GM23338 (cell line): Measurements from ENCODE around the gene VPS37C. TPM values are rescaled to one million over a fixed set of nuclear protein-coding genes. Genes with fewer than 3 reads are reported as not detected.
A peak's percentile ranks its signal among the peaks of the same experiment; 100 is the strongest.

Experiments
- ATAC-seq: fragments of 200-7000 bp; cut with Tn5 transposase; 3 replicates; pipeline ENCODE4 v1.9.1; 2020
- DNase-seq: peaks from one replicate; pipeline ENCODE4 v3.0.0-alpha.2; 2015; ENCODE audit warnings: low spot score
- H2AFZ ChIP-seq: fragments of 200-600 bp; sonication (generic); 2 replicates; pipeline ENCODE4 v1.8.0; 2016; ENCODE audit warnings: antibody characterized with exemption, mild to moderate bottlenecking, moderate library complexity
- H3F3A ChIP-seq: fragments of 200-600 bp; sonication (generic); replicated peaks from 2 replicates; pipeline ENCODE4 v1.8.0; 2017; ENCODE audit warnings: antibody characterized with exemption, mixed run types, low read depth
- H3K27ac ChIP-seq: fragments of 200-600 bp; sonication (generic); 2 replicates; pipeline ENCODE4 v1.6.1; 2016; ENCODE audit warnings: low read depth
- H3K27me3 ChIP-seq: fragments of 200-600 bp; sonication (generic); 2 replicates; pipeline ENCODE4 v1.8.0; 2016; ENCODE audit warnings: mild to moderate bottlenecking, mixed run types, moderate library complexity; ENCODE audit not compliant: insufficient read depth
- H3K36me3 ChIP-seq: fragments of 200-600 bp; sonication (generic); 2 replicates; pipeline ENCODE4 v1.8.0; 2016; ENCODE audit warnings: mild to moderate bottlenecking; ENCODE audit not compliant: insufficient read depth
- H3K4me1 ChIP-seq: fragments of 200-600 bp; sonication (generic); 2 replicates; pipeline ENCODE4 v1.8.0; 2016; ENCODE audit warnings: mild to moderate bottlenecking, moderate library complexity; ENCODE audit not compliant: insufficient read depth
- H3K4me2 ChIP-seq: fragments of 200-600 bp; sonication (generic); 2 replicates; pipeline ENCODE4 v1.7.1; 2017; ENCODE audit warnings: mixed run types
- H3K4me3 ChIP-seq: fragments of 200-600 bp; sonication (generic); 2 replicates; pipeline ENCODE4 v1.6.1; 2016; ENCODE audit warnings: mixed run types
- H3K79me2 ChIP-seq: fragments of 200-600 bp; sonication (generic); replicated peaks from 2 replicates; pipeline ENCODE4 v1.8.0; 2017; ENCODE audit warnings: mild to moderate bottlenecking; ENCODE audit not compliant: insufficient read depth
- H3K9me2 ChIP-seq: fragments of 200-600 bp; sonication (generic); 2 replicates; pipeline ENCODE4 v1.8.0; 2017; ENCODE audit not compliant: insufficient read depth
- H4K20me1 ChIP-seq: fragments of 200-600 bp; sonication (generic); replicated peaks from 2 replicates; pipeline ENCODE4 v1.8.0; 2017; ENCODE audit warnings: mild to moderate bottlenecking; ENCODE audit not compliant: insufficient read depth
- H3K27ac Mint-ChIP-seq: 2 replicates; pipeline ENCODE4 v1.8.0; 2020; ENCODE audit warnings: inconsistent platforms, mild to moderate bottlenecking, moderate library complexity, mixed read lengths
- H3K27me3 Mint-ChIP-seq: 3 replicates; pipeline ENCODE4 v1.8.0; 2022; ENCODE audit warnings: low read depth, mild to moderate bottlenecking, moderate library complexity, mixed read lengths, inconsistent platforms; ENCODE audit not compliant: insufficient read depth, poor library complexity
- H3K36me3 Mint-ChIP-seq: 3 replicates; pipeline ENCODE4 v1.8.0; 2021; ENCODE audit warnings: low read depth, mild to moderate bottlenecking, inconsistent platforms, moderate library complexity, mixed read lengths
- H3K4me1 Mint-ChIP-seq: 3 replicates; pipeline ENCODE4 v1.8.0; 2020; ENCODE audit warnings: mild to moderate bottlenecking, inconsistent platforms, mixed read lengths
- H3K4me3 Mint-ChIP-seq: 3 replicates; pipeline ENCODE4 v1.8.0; 2021; ENCODE audit warnings: moderate library complexity, mild to moderate bottlenecking, inconsistent platforms, mixed read lengths
- H3K9me3 Mint-ChIP-seq: 3 replicates; pipeline ENCODE4 v1.8.0; 2020; ENCODE audit warnings: moderate library complexity, mild to moderate bottlenecking, inconsistent platforms, mixed read lengths
- CREB1 ChIP-seq: fragments of 250-450 bp; sonication (Bioruptor Pico); IDR thresholded peaks from 2 replicates; pipeline ENCODE4 v1.5.0; 2020; ENCODE audit warnings: low read depth, mild to moderate bottlenecking, moderate library complexity
- EZH2 ChIP-seq: fragments of 200-600 bp; sonication (generic); IDR thresholded peaks from one replicate; pipeline ENCODE4 v1.8.0; 2017; ENCODE audit warnings: antibody characterized with exemption, mild to moderate bottlenecking, low read depth; ENCODE audit not compliant: unreplicated experiment
- EZH2phosphoT487 ChIP-seq: fragments of 200-600 bp; sonication (generic); IDR thresholded peaks from one replicate; pipeline ENCODE4 v1.8.1; 2018; ENCODE audit warnings: antibody characterized with exemption; ENCODE audit not compliant: unreplicated experiment
- JUNB ChIP-seq: IDR thresholded peaks from one replicate; pipeline ENCODE4 v1.6.1; 2016; ENCODE audit warnings: antibody characterized with exemption; ENCODE audit not compliant: unreplicated experiment
- NANOG ChIP-seq: IDR thresholded peaks from 2 replicates; pipeline ENCODE4 v1.6.1; 2016; ENCODE audit warnings: antibody characterized with exemption, borderline replicate concordance
- POLR2AphosphoS5 ChIP-seq: IDR thresholded peaks from 2 replicates; pipeline ENCODE4 v1.6.1; 2016; ENCODE audit warnings: antibody characterized with exemption, low read depth
- STAT1 ChIP-seq: IDR thresholded peaks from one replicate; pipeline ENCODE4 v1.6.1; 2016; ENCODE audit warnings: antibody characterized with exemption; ENCODE audit not compliant: unreplicated experiment
- ZNF114 ChIP-seq: fragments of 250-450 bp; sonication (Bioruptor Pico); IDR thresholded peaks from 2 replicates; pipeline ENCODE4 v1.5.0; 2020; ENCODE audit warnings: mild to moderate bottlenecking, moderate library complexity
- ZNF331 ChIP-seq: fragments of 250-450 bp; sonication (Bioruptor Pico); IDR thresholded peaks from 2 replicates; pipeline ENCODE4 v1.5.0; 2020; ENCODE audit warnings: low read depth, mild to moderate bottlenecking, moderate library complexity
- polyA plus RNA-seq: library from polyadenylated mRNA; unstranded; fragments of >200 nt; fragmentation: Nextera tagmentation; extraction: Ambion mirVana; gene quantifications from 2 replicates; pipeline ENCODE4 v1.2.1, GENCODE V29; 2016
- total RNA-seq: library from RNA; depleted of rRNA; stranded (reverse); fragments of >200 nt; shearing (Covaris generic); gene quantifications from 2 replicates; pipeline ENCODE4 v1.2.3, GENCODE V29; 2014
- TF ChIP-seq, protein P1 (sequence below): IDR thresholded peaks from 2 replicates; pipeline ENCODE4 v1.6.1; 2016; ENCODE audit warnings: antibody characterized with exemption
- TF ChIP-seq, protein P2 (sequence below): fragments of 250-450 bp; sonication (Bioruptor Pico); IDR thresholded peaks from 2 replicates; pipeline ENCODE4 v1.5.0; 2020; ENCODE audit warnings: mild to moderate bottlenecking, moderate library complexity
- TF ChIP-seq, protein P3 (sequence below): IDR thresholded peaks from one replicate; pipeline ENCODE4 v1.6.1; 2018; ENCODE audit warnings: antibody characterized with exemption; ENCODE audit not compliant: unreplicated experiment
- TF ChIP-seq, protein P4 (sequence below), 2 experiments: fragments of 200-600 bp in 1 of 2; sonication (generic) in 1 of 2; conservative IDR thresholded peaks; 2 replicates each; pipeline versions ENCODE4 v1.5.1 to v1.6.1; 2016 to 2017; ENCODE audit warnings: antibody characterized with exemption in 2 of 2, low read depth in 2 of 2, mild to moderate bottlenecking in 2 of 2, moderate library complexity in 1 of 2

Gene VPS37C
- total and polyA plus RNA-seq, 2 experiments from 2014 or later = 8.8 to 19.4 TPM

DNA sequence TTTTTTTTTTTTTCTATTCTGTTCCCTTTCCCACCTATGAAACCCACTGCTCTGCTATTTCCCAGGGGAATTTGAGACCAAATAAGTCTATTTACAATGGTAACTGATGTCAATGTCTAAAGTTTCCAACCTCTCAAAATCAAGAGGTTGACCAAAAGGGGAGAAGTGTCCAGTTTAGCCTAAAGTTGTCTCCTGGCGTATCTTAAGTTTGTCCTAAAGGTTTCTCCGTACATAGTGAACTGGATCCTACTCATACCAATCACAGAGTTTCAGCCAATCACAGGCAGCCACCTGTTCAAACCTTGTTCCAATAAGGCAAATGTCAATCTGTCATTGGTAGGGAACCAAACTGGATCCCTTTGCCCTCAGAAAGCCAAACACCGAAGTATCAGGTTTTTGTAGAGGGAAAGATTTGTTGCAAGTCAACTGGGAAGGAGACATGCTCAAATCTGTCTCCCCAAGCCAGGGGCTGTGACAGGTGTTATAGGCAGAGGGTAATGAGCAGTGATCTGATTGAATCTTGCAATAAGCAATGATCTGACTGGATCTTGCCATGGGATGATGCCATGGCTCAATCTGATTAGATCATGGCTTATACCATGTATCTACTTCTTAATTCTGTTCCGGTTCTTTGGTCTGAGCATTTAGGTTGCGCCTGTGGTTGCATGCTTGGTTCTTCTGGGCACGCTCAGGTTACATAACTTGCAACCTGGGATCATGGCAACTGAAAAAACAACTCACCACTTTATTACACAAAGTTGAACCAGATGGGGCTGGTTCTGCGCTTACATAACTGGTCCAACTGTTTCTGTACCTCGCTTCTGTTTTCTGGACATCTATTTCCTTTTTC is 1.1 kb upstream of the VPS37C start:
- Mint-ChIP-seq H3K36me3 (no peaks in the 10 kb centered on the region), H3K4me1 (peaks cover 26% of the 10 kb centered on the region), H3K27ac (peak overlapping the region; percentile 97), H3K4me3 (peak overlapping the region; percentile 93), H3K9me3 (peaks cover 3% of the 10 kb centered on the region; the same call in 2 of the 3 replicates), H3K27me3 (peaks cover 3% of the 10 kb centered on the region)
- Histone ChIP-seq H3K4me3 (peak overlapping the region; percentile 77), H4K20me1 (peaks cover 9% of the 10 kb centered on the region; the same call in 1 of the 2 replicates), H3K36me3 (no peaks in the 10 kb centered on the region), H3K4me2 (peak overlapping the region; percentile 75), H3K9me2 (no peaks in the 10 kb centered on the region), H3F3A (0 out of 2 replicates have a peak, but pooled peaks cover 10% of the 10 kb centered on the region), H3K27ac (peak overlapping the region; percentile 86), H3K79me2 (peaks cover 30% of the 10 kb centered on the region), H2AFZ (0 out of 2 replicates have a peak overlapping the region, but pooled peaks have one; percentile 9), H3K4me1 (peaks cover 12% of the 10 kb centered on the region), H3K27me3 (no peaks in the 10 kb centered on the region)
- TF ChIP-seq CREB1 = no peak
- TF ChIP-seq ZNF331 (CRISPR knock-in tag) = no peak
- TF ChIP-seq, protein P1, sequence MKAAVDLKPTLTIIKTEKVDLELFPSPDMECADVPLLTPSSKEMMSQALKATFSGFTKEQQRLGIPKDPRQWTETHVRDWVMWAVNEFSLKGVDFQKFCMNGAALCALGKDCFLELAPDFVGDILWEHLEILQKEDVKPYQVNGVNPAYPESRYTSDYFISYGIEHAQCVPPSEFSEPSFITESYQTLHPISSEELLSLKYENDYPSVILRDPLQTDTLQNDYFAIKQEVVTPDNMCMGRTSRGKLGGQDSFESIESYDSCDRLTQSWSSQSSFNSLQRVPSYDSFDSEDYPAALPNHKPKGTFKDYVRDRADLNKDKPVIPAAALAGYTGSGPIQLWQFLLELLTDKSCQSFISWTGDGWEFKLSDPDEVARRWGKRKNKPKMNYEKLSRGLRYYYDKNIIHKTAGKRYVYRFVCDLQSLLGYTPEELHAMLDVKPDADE = no peak
- no peak for TF ChIP-seq EZH2phosphoT487
- no peak for TF ChIP-seq NANOG
- TF ChIP-seq, protein P2, sequence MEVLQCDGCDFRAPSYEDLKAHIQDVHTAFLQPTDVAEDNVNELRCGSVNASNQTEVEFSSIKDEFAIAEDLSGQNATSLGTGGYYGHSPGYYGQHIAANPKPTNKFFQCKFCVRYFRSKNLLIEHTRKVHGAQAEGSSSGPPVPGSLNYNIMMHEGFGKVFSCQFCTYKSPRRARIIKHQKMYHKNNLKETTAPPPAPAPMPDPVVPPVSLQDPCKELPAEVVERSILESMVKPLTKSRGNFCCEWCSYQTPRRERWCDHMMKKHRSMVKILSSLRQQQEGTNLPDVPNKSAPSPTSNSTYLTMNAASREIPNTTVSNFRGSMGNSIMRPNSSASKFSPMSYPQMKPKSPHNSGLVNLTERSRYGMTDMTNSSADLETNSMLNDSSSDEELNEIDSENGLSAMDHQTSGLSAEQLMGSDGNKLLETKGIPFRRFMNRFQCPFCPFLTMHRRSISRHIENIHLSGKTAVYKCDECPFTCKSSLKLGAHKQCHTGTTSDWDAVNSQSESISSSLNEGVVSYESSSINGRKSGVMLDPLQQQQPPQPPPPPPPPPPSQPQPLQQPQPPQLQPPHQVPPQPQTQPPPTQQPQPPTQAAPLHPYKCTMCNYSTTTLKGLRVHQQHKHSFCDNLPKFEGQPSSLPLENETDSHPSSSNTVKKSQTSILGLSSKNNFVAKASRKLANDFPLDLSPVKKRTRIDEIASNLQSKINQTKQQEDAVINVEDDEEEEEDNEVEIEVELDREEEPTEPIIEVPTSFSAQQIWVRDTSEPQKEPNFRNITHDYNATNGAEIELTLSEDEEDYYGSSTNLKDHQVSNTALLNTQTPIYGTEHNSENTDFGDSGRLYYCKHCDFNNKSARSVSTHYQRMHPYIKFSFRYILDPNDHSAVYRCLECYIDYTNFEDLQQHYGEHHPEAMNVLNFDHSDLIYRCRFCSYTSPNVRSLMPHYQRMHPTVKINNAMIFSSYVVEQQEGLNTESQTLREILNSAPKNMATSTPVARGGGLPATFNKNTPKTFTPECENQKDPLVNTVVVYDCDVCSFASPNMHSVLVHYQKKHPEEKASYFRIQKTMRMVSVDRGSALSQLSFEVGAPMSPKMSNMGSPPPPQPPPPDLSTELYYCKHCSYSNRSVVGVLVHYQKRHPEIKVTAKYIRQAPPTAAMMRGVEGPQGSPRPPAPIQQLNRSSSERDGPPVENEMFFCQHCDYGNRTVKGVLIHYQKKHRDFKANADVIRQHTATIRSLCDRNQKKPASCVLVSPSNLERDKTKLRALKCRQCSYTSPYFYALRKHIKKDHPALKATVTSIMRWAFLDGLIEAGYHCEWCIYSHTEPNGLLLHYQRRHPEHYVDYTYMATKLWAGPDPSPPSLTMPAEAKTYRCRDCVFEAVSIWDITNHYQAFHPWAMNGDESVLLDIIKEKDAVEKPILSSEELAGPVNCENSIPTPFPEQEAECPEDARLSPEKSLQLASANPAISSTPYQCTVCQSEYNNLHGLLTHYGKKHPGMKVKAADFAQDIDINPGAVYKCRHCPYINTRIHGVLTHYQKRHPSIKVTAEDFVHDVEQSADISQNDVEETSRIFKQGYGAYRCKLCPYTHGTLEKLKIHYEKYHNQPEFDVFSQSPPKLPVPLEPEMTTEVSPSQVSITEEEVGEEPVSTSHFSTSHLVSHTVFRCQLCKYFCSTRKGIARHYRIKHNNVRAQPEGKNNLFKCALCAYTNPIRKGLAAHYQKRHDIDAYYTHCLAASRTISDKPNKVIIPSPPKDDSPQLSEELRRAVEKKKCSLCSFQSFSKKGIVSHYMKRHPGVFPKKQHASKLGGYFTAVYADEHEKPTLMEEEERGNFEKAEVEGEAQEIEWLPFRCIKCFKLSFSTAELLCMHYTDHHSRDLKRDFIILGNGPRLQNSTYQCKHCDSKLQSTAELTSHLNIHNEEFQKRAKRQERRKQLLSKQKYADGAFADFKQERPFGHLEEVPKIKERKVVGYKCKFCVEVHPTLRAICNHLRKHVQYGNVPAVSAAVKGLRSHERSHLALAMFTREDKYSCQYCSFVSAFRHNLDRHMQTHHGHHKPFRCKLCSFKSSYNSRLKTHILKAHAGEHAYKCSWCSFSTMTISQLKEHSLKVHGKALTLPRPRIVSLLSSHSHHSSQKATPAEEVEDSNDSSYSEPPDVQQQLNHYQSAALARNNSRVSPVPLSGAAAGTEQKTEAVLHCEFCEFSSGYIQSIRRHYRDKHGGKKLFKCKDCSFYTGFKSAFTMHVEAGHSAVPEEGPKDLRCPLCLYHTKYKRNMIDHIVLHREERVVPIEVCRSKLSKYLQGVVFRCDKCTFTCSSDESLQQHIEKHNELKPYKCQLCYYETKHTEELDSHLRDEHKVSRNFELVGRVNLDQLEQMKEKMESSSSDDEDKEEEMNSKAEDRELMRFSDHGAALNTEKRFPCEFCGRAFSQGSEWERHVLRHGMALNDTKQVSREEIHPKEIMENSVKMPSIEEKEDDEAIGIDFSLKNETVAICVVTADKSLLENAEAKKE (CRISPR knock-in tag) = no peak
- TF ChIP-seq STAT1 = no peak
- TF ChIP-seq, protein P3, sequence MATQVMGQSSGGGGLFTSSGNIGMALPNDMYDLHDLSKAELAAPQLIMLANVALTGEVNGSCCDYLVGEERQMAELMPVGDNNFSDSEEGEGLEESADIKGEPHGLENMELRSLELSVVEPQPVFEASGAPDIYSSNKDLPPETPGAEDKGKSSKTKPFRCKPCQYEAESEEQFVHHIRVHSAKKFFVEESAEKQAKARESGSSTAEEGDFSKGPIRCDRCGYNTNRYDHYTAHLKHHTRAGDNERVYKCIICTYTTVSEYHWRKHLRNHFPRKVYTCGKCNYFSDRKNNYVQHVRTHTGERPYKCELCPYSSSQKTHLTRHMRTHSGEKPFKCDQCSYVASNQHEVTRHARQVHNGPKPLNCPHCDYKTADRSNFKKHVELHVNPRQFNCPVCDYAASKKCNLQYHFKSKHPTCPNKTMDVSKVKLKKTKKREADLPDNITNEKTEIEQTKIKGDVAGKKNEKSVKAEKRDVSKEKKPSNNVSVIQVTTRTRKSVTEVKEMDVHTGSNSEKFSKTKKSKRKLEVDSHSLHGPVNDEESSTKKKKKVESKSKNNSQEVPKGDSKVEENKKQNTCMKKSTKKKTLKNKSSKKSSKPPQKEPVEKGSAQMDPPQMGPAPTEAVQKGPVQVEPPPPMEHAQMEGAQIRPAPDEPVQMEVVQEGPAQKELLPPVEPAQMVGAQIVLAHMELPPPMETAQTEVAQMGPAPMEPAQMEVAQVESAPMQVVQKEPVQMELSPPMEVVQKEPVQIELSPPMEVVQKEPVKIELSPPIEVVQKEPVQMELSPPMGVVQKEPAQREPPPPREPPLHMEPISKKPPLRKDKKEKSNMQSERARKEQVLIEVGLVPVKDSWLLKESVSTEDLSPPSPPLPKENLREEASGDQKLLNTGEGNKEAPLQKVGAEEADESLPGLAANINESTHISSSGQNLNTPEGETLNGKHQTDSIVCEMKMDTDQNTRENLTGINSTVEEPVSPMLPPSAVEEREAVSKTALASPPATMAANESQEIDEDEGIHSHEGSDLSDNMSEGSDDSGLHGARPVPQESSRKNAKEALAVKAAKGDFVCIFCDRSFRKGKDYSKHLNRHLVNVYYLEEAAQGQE = no peak
- TF ChIP-seq POLR2AphosphoS5 = no peak
- TF ChIP-seq, protein P4, sequence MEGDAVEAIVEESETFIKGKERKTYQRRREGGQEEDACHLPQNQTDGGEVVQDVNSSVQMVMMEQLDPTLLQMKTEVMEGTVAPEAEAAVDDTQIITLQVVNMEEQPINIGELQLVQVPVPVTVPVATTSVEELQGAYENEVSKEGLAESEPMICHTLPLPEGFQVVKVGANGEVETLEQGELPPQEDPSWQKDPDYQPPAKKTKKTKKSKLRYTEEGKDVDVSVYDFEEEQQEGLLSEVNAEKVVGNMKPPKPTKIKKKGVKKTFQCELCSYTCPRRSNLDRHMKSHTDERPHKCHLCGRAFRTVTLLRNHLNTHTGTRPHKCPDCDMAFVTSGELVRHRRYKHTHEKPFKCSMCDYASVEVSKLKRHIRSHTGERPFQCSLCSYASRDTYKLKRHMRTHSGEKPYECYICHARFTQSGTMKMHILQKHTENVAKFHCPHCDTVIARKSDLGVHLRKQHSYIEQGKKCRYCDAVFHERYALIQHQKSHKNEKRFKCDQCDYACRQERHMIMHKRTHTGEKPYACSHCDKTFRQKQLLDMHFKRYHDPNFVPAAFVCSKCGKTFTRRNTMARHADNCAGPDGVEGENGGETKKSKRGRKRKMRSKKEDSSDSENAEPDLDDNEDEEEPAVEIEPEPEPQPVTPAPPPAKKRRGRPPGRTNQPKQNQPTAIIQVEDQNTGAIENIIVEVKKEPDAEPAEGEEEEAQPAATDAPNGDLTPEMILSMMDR (conservative IDR thresholded peaks at IDR 0.05; ENCODE audit: low read depth in 2 of 2) = no peak
- no peak for TF ChIP-seq EZH2
- TF ChIP-seq JUNB = no peak
- TF ChIP-seq ZNF114 = no peak
- ATAC-seq = no peak
- DNase-seq = peak; percentile 57
